ENCODE measurements around the gene ZNF324. TPM values are rescaled to one million over a fixed set of nuclear protein-coding genes. Genes with fewer than 3 reads are reported as not detected.
"Not testable (repeated sequence)": the region's sequence is repeated elsewhere in the genome, so short reads cannot be mapped to it uniquely, and the experiment has no call there.

ZNF324 gene
- total RNA-seq, 1 experiment from 2014 or later, result 16.3 TPM

DNA sequence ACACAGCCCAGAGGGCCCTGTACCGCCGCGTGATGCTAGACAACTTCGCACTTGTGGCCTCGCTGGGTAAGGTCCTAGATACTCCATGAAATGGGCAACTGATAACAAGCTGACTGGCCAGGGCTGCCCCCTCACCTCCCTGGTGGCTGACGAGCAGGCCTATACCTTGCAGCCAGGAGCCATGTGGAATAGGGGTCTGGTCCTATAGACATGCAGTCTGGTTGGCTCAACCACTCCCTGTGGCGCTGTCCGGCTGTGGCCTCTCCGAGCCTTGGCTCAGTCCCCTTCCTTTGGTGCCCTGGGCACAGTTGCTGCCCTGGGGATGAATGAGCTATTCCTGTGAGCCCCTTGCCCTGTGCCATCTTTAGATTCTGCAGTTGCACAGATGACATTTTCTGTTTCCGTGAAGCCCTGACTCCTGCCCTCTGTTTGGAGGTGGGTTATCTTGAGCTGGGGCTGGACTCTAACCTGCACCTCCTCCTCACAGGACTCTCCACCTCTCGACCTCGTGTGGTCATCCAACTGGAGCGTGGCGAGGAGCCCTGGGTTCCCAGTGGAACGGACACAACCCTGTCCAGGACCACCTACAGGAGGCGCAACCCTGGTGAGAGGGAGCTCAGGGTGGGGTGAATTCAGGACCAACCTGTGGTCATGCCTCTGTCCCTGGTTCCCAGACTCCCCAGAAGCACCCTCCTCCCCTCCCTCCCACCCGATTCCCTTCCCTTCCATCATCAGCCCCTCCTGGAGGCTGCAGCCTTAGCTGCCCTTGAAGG is 2.5 kb downstream of the ZNF324 start:
- in situ Hi-C loops (cut with HindIII; ENCODE audit: low pct_unique_long_range_greater_than_20kb, low sequenced_read_pairs), result no loop called here
- no peak for DNase-seq (ENCODE audit: low read depth)

DNA sequence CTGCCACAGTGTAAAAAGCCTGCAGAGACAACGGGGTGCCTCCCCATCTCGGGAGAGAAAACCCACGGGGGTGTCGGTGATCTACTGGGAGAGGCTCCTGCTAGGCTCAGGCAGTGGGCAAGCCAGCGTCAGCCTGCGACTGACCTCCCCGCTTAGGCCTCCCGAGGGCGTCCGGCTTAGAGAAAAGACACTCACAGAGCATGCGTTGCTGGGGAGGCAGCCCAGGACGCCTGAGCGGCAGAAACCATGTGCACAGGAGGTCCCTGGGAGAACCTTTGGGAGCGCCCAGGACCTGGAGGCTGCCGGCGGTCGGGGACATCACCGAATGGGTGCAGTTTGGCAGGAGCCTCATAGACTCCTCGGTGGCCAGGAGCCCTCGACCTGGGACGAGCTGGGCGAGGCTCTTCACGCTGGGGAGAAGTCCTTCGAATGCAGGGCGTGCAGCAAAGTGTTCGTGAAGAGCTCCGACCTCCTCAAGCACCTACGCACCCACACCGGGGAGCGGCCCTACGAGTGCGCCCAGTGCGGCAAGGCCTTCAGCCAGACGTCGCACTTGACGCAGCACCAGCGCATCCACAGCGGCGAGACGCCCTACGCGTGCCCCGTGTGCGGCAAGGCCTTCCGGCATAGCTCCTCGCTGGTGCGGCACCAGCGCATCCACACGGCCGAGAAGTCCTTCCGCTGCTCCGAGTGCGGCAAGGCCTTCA is 4.1 kb downstream of the ZNF324 start:
- DNase-seq (ENCODE audit: low read depth); in situ Hi-C loops (cut with HindIII; ENCODE audit: low pct_unique_long_range_greater_than_20kb, low sequenced_read_pairs): not testable (repeated sequence)

DNA sequence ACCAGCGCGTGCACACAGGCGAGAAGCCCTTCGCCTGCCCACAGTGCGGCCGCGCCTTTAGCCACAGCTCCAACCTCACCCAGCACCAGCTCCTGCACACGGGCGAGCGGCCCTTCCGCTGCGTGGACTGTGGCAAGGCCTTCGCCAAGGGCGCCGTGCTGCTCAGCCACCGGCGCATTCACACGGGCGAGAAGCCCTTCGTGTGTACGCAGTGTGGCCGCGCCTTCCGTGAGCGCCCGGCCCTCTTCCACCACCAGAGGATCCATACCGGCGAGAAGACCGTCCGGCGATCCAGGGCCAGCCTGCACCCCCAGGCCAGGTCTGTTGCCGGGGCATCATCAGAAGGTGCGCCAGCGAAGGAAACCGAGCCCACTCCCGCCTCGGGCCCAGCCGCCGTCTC is 4.9 kb downstream of the ZNF324 start:
- no peak for DNase-seq (ENCODE audit: low read depth)
- in situ Hi-C loops (cut with HindIII; ENCODE audit: low pct_unique_long_range_greater_than_20kb, low sequenced_read_pairs), result no loop called here

DNA sequence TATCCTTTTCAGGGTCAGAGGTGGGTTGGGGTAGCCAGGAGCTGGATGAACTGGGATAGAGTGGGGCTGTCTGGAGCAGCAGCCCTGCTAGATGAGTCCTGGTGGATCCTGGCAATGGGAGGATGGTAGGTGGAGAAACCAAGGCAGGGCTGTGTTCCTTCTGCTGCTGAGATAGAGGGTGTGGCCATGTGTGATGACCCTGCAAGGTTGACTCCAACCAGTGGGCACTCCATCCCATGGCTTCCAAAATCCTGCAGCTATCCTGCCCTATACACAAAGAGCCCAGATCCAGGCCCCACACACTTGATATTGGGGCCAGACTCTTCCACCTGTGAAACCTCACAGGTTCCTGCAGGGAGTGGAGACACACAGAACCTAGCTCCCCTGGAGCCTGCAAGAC is 6.9 kb downstream of the ZNF324 start:
- DNase-seq (ENCODE audit: low read depth), result no peak

DNA sequence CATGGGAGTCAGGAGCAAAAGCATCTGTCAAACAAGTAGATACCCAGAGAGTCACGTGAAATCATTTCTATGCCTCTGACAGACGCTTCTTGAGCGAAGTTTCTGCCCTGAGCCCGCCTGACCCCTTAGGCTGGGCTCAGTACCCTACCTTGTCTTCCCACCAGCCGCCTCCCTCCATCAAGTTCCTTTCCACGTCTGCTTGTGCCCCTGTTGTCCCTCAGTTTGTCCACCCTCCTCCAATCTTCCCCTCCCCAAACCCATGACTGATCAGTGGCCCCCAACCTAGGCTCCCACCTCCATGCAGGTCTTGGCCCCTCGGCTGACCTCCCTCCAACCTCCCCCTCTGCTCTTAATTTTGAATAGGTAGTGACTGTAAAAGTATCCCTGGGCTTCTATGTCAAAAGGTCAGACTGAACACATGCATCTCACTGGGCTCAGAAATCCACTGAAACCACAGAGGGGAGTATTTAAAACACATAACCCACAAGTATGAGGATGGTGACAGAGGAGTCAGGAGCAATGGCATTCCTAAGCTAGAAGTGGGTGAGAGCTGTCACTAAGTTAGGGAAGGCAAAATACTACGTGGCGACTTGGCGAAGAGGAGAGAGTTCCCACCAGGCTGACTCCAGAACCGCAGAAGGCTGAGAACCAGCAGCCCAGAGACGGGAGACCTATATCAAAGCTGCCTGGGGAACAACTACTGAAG is 7.6 kb downstream of the ZNF324 start:
- in situ Hi-C loops (cut with HindIII; ENCODE audit: low pct_unique_long_range_greater_than_20kb, low sequenced_read_pairs), result no loop called here

More for the DNA sequence above, 6.9 kb downstream of the ZNF324 start:
- in situ Hi-C loops (cut with HindIII; ENCODE audit: low pct_unique_long_range_greater_than_20kb, low sequenced_read_pairs), result no loop called here

DNA sequence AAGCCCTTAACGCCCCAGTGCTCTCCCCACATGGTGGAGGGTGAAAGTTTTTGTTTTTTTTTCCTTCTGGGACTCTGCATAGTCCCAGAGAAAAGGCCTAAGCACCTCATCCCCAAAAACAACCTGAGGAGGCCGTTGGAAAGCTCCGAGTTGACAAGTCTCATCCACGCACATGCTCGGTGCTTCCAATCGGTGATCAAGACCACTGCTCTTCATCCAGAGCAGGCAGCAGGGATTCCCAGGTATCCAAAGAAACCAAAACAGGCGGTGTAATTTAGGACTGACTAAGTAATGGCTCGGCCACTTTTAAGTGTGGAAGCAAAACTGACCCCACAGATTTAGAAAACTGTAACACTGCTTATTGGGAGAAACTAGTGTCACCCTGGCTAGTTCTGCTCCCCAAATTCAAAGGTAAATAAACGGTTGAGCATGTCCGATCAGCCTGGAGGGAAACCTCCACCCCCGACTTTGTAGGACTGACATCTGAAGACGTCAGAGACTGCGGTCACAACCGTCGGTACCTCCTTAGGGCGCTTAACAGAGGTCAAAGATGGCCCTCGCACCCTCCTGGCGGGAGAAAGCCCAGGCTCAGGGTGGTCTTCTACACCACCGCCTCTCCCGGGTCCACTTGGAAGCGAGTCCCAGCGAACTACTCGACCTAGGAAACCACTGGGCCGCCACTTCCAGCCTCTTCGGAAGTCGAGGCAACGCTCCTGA is 8.3 kb downstream of the ZNF324 start:
- in situ Hi-C loops (cut with HindIII; ENCODE audit: low pct_unique_long_range_greater_than_20kb, low sequenced_read_pairs), result no loop called here

More for the DNA sequence above, 7.6 kb downstream of the ZNF324 start:
- no peak for DNase-seq (ENCODE audit: low read depth)

DNA sequence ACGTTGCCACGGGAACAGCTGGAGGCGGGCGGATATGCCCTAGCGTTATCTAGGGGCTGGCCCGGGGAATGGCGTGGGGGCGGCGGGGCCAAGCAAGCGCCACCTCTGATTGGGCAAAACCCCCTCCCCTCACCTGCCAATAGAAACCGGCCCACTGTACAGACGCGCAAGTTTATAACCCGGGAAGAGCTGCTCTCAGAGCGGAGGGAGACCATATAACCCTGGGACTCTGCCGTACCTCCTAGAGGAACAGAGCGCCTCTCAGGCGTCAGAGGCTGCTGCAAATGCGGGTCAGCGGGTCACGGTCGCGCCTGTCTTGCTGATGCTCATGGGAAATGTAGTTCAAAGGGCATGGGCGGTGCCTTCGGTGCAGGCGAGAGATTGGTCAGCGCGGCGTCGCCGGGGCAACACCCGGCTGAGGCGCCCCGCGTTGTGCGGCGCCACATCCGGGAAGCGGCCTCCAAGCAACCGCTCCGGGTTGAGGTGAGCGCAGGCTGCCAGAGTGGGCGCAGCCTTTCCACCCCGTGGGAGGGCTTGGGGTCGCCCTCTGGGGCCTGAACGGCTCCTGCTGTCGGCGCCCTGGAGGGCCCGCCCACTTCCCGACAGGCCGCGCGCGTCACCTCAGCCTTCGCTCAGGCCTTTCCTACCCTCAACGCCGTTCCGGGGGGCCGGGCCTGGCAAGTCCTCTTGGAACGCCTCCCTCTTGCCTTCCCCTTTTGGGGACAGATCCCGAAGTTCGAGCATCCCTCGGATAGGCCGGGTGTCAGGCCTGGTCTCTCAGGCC is 9.0 kb downstream of the ZNF324 start, which contains the start of gene ZNF446:
Gene ZNF446 (plus strand): TSS at position 639 of the 784 bp plus-strand sequence. CDS start 867 bp downstream, outside the sequence.
- in situ Hi-C loops (cut with HindIII; ENCODE audit: low pct_unique_long_range_greater_than_20kb, low sequenced_read_pairs), result no loop called here
- DNase-seq (ENCODE audit: low read depth), result peak; percentile 98

More for the DNA sequence above, 8.3 kb downstream of the ZNF324 start:
- DNase-seq (ENCODE audit: low read depth), result no peak

DNA sequence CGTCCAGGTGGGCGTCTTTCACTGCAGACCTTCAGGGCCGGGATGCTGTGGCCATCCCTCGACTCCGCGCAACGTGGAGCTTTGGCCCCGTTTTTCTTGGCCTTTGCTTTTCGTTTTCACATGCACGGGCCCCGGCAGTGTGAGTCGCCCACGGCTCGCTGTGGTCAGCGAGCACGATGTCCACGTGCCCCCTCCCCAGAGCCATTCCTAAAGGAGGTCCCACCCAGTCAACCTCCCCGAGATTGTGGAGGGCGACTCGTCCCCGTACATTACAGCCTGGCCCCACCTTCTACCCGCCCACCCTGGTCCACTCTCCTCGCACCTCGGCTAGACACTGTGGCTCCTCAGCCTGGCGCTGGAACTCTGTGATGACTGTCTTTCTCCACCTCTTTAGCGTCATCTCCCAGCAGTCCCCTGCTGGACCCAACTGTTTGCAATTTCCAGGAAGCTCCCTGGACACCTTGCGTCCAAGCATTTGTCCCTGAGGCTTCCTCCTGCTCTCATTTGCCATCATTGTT is 9.7 kb downstream of the ZNF324 start:
- in situ Hi-C loops (cut with HindIII; ENCODE audit: low pct_unique_long_range_greater_than_20kb, low sequenced_read_pairs), result no loop called here
- peak; percentile 13 for DNase-seq (ENCODE audit: low read depth)

DNA sequence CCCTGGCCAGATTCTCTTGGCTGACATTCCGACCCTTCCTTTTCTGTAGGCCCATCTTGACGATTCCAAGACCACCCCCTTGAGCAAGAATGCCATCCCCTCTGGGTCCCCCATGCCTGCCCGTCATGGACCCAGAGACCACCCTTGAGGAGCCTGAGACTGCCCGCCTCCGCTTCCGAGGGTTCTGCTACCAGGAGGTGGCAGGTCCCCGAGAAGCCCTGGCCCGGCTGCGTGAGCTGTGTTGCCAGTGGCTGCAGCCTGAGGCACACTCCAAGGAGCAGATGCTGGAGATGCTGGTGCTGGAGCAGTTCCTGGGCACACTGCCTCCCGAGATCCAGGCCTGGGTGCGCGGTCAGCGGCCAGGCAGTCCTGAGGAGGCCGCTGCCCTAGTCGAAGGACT is 10.2 kb downstream of the ZNF324 start:
- in situ Hi-C loops (cut with HindIII; ENCODE audit: low pct_unique_long_range_greater_than_20kb, low sequenced_read_pairs), result no loop called here
- no peak for DNase-seq (ENCODE audit: low read depth)

DNA sequence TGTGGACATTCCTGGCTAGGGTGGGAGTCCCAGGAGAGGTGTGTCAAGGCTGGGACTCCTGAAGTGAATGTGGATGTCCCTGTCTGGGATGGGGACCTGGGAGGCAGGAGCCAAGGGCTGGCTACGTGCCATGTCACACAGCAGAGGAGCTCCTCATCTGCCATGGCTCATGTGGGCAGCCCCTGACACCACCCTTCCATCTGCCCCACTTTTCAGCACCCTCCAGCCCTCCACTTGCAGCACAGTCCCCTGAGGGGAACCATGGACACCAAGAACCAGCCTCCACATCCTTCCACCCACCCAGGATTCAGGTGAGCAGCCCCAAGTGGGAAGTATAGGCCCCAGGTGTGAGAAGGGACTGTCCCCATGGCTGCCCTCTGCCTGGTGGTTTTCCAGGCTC is 11.0 kb downstream of the ZNF324 start:
- in situ Hi-C loops (cut with HindIII; ENCODE audit: low pct_unique_long_range_greater_than_20kb, low sequenced_read_pairs), result no loop called here

DNA sequence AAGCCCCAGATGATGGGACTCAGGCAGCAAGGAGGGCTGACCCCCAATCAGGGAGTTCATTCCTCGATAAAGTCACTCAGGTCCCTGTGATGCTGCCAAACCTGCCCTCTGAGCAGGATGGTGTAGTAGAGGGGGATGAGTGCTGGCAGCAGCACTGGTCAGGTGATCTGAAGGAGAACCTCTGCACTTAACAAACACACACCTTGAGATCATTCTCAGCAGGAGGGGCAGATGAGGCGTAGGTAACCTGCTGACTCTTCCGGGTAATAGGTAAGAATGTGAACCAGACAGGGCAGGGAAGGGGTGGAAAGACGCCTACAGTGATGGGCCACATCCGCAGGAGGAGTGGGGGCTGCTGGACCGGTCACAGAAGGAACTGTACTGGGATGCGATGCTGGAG is 12.4 kb downstream of the ZNF324 start:
- in situ Hi-C loops (cut with HindIII; ENCODE audit: low pct_unique_long_range_greater_than_20kb, low sequenced_read_pairs), result no loop called here
- no peak for DNase-seq (ENCODE audit: low read depth)

More for the DNA sequence above, 11.0 kb downstream of the ZNF324 start:
- no peak for DNase-seq (ENCODE audit: low read depth)

DNA sequence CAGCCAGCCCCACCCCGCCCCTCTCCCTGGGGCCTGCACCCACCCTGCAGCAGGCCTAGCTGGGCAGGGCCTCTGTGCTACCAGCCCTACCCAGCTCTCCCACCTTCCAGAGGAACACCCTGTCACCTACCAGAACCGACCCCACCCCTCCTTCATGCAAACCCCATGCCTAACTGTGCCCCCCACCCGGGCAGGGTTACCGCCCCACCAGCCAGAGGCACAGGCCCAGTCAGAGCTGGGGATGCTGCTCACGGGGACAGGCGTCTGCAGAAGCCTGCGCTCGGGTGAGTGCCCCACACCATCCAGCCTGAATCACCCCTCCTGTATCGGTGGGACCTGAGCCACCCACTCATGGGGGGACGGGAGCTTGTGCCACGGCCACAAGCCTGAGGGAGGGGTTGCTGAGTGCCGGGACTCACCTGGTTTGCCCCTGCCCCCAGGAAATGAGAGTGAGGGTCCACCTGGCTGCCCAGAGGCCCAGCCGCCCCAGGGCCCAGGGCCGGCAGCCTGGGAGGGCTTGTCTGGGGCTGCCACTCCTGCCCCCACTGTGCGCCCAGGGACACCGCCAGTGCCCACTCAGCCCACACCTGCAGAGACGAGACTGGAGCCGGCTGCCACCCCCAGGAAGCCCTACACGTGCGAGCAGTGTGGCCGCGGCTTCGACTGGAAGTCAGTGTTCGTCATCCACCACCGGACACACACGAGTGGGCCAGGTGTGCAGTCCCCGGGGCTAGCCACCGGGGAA is 13.0 kb downstream of the ZNF324 start:
- no peak for DNase-seq (ENCODE audit: low read depth)
- in situ Hi-C loops (cut with HindIII; ENCODE audit: low pct_unique_long_range_greater_than_20kb, low sequenced_read_pairs), result no loop called here

DNA sequence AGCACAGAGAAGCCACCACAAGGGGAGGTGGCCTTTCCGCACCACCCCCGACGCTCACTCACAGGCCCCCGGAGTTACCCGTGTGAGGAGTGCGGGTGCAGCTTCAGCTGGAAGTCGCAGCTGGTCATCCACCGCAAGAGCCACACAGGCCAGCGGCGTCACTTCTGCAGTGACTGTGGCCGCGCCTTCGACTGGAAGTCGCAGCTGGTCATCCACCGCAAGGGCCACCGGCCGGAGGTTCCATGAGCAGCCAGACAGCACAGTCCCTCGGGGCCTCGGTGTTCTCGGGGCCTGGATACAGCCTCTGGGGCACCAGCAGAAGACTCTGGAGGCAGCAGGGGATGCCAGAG is 13.6 kb downstream of the ZNF324 start:
- in situ Hi-C loops (cut with HindIII; ENCODE audit: low pct_unique_long_range_greater_than_20kb, low sequenced_read_pairs), result no loop called here
- no peak for DNase-seq (ENCODE audit: low read depth)

DNA sequence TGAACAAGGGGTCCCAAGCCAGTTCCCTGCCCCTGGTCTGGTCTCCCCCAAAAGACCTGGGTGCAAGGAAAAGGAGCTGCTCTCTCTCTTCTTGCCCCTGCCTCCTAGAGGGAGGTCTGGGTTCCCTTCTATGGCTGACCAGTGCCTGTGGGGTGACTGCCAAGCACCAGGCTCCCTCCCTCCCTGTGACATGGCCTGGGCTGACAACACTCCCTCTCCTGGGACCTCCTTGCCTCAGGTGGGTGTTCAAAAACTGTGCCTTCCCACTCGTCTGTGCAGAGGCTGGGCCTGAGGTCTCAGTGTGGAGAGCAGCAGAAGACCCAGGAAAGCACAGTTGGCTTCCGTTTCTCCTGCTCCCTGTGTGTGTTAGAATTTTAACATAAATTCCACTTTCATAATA is 14.0 kb downstream of the ZNF324 start:
- in situ Hi-C loops (cut with HindIII; ENCODE audit: low pct_unique_long_range_greater_than_20kb, low sequenced_read_pairs), result no loop called here
- no peak for DNase-seq (ENCODE audit: low read depth)

DNA sequence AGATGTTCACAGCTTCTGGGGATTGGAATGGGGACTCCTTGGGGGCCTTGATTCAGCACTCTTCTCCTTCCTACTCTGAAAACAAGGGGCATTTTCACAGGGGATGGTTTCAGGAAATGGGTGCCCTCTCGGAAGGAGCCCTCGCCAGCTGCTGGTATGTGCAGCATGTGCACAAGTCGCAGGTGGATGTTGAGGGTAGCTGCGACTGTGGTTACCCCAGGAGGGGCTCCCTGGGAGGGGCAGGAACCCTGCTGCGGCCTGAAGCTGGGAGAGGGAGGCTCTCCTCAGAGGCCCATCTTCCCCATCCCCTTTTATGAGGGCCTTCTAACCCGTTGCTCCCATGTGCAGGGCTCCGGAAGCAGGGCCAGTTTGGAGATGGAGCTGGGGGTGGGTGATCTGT is 15.5 kb downstream of the ZNF324 start:
- in situ Hi-C loops (cut with HindIII; ENCODE audit: low pct_unique_long_range_greater_than_20kb, low sequenced_read_pairs), result no loop called here
- no peak for DNase-seq (ENCODE audit: low read depth)

DNA sequence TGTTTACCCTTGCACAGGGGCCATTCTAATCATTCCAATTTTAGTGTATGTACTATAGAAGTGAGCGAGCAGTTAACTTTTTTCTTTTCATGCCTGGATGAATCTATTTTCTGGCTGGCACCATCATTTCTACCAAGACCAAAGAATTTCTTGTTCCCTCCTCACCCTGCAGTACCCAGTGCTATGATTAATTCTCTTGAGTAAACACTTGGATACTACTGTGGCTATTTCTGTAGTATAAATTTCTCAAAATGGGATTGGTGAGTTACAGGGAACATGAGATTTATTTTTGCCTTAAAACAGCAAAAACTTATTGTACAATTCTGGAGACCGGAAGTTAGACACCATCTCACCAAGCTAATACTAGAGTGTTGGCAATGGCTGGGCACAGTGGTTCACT is 16.9 kb downstream of the ZNF324 start:
- no peak for DNase-seq (ENCODE audit: low read depth)
- in situ Hi-C loops (cut with HindIII; ENCODE audit: low pct_unique_long_range_greater_than_20kb, low sequenced_read_pairs), result no loop called here

DNA sequence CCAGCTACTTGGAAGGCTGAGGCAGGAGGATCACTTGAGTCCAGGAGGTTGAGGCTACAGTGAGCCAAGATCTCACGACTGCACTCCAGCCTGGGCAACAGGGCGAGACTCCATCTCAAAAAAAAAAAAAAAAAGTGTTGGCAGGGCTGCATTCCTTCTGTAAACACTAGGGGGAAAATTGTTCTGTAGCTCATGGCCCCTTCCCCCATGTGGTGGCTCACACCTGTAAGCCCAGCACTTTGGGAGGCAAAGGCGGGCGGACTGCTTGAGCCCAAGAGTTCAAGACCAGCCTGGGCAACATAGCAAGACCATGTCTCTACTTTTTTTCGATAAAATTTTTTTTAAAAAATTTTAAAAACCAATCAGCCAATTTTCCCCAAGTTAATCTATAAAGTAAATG is 17.5 kb downstream of the ZNF324 start:
- in situ Hi-C loops (cut with HindIII; ENCODE audit: low pct_unique_long_range_greater_than_20kb, low sequenced_read_pairs); DNase-seq (ENCODE audit: low read depth): not testable (repeated sequence)

All from Caki2 (cell line).